NK-92 (cell line): ENCODE data around the gene OR4L1.
"Not testable (repeated sequence)": the region's sequence is repeated elsewhere in the genome, so short reads cannot be mapped to it uniquely, and the experiment has no call there.

Source experiments
- DNase-seq: peaks from one replicate; lab custom pipeline; 2025; ENCODE audit not compliant: unreplicated experiment; lab: John Stamatoyannopoulos, UW

The OR4L1 gene, protein sequence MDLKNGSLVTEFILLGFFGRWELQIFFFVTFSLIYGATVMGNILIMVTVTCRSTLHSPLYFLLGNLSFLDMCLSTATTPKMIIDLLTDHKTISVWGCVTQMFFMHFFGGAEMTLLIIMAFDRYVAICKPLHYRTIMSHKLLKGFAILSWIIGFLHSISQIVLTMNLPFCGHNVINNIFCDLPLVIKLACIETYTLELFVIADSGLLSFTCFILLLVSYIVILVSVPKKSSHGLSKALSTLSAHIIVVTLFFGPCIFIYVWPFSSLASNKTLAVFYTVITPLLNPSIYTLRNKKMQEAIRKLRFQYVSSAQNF

GRCh38 chr14:20059745-20060144 lies at the start of gene OR4L1:
Gene OR4L1, plus strand, starts transcription at chr14:20060045. Its CDS starts 0 bp downstream, at chr14:20060045.
- no peak for DNase-seq

GRCh38 chr14:20019257-20019865 lies 40.5 kb upstream of the OR4L1 start, which contains the start of gene OR4K14:
Gene OR4K14, minus strand, starts transcription at chr14:20019307. Its CDS starts 4,114 bp downstream, at chr14:20015193.
- no peak for DNase-seq

DNA sequence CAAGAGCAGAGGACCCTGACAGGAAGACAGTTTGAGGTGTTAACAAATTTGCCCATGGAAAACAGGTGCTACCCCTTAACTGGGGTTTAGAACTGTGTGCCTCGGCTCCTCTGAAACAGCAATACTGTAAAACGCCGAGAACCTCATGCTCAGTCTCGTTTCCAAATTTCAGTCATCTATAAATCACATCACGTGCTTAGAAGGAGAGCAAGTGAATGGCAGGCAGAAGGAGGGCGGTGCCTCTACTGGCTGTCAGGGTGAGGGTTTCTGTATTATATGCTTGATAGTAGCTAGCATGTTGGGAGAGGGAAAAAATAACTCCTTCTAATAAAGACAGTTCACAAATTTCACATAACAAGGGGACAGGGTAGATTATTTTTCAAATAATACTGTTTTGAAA lies 28.8 kb upstream of the OR4L1 start:
- DNase-seq: no peak

DNA sequence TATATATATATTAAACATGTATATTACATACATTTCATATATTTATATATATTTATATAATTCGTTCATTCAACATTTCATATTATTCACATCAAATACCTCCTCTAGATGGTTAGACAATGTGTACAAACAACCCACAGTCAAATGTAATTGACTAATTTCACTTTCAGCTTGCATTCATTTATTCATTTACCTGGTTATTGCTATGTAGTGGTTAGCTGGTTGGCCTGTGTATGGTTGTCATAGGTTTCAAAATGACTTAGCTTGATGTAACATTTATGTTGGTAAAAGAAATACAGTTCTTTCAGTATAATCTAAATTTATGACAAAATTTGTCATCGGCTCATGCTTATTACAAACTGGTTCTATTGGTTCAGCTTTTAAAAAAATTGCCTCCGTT lies 24.4 kb upstream of the OR4L1 start:
- DNase-seq: no peak

GRCh38 chr14:20035938-20036337 lies 23.9 kb upstream of the OR4L1 start, which contains the start of gene OR4K13:
Gene OR4K13, minus strand, starts transcription at chr14:20036038. Its CDS starts 1,280 bp downstream, at chr14:20034758.
- DNase-seq: no peak

GRCh38 chr14:20044243-20044642 lies 15.6 kb upstream of the OR4L1 start:
- DNase-seq: no peak

GRCh38 chr14:20048202-20048601 lies 11.6 kb upstream of the OR4L1 start:
- DNase-seq: no peak

- no peak for DNase-seq
Measured at GRCh38 chr14:20092050-20092449, 32.2 kb downstream of the OR4L1 start.

DNA sequence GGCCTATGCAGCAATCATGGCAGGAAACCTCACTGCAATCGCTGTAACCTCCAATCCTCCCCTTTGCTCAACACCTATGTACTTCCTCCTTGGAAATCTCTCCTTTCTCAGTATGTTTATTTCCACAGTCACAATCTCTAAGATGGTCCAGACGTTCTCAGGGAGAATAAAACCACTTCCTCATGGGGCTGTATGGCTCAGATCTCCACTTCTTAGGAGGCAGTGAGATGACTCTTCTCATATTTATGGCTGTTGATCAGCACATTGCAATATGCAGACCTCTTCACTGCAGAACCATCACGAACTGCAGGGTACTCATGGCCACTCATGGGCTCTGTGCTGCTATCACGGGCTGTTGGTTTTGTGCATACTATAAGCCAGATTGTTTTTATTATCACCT lies 33.6 kb downstream of the OR4L1 start:
- DNase-seq: no peak

DNA sequence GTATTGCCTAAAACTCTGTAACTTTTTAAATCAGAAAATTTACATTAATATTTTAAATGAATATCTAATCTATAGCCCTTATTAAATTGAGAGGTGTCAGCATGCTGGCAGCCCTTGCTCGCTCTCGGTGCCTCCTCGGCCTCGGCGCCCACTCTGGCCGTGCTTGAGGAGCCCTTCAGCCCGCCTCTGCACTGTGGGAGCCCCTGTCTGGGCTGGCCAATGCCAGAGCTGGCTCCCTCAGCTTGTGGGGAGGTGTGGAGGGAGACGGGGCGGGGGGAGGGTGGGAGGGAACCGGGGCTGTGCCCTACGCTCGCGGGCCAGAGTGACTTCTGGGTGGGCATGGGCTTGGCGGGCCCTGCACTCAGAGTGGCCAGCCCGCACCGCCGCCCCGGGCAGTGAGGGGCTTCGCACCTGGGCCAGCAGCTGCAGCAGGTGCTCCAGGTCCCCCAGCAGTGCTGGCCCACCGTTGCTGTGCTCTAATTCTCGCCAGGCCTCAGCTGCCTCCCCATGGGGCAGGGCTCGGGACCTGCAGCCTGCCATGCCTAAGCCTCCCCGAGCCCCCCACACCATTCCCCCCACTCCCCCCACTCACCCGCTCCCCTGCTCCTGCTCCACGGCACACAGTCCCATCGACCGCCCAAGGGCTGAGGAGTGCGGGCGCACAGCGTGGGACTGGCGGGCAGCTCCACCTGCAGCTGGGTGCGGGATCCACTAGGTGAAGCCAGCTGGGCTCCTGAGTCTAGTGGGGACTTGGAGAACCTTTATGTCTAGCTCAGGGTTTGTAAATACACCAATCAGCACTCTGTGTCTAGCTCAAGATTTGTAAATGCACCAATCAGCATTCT lies 39.3 kb downstream of the OR4L1 start:
- not testable (repeated sequence) for DNase-seq

- DNase-seq: no peak
Measured at GRCh38 chr14:20110438-20110837, 50.6 kb downstream of the OR4L1 start, which contains the start of gene OR4K17. Gene OR4K17, plus strand, starts transcription at chr14:20110739. Its CDS starts 6,761 bp downstream, at chr14:20117500.
